ENCODE measurements around the gene ATG14.

- TF ChIP-seq CTCF (IDR thresholded peaks at IDR 0.05; ENCODE audit: insufficient read depth, low read length) (no peak), POLR2AphosphoS5 (IDR thresholded peaks at IDR 0.05; ENCODE audit: low read depth) (no peak), REST (IDR thresholded peaks at IDR 0.05; ENCODE audit: insufficient replicate concordance, low read depth) (no peak), GABPA (IDR thresholded peaks at IDR 0.05; ENCODE audit: low read depth) (no peak), SPI1 (IDR thresholded peaks at IDR 0.05; ENCODE audit: borderline replicate concordance, low read depth) (no peak)
Measured at GRCh38 chr14:55359307-55359706, 52.3 kb downstream of the ATG14 start.

Measured in HL-60 (cell line).